ENCODE measurements around the gene FMN1.

Gene FMN1

DNA sequence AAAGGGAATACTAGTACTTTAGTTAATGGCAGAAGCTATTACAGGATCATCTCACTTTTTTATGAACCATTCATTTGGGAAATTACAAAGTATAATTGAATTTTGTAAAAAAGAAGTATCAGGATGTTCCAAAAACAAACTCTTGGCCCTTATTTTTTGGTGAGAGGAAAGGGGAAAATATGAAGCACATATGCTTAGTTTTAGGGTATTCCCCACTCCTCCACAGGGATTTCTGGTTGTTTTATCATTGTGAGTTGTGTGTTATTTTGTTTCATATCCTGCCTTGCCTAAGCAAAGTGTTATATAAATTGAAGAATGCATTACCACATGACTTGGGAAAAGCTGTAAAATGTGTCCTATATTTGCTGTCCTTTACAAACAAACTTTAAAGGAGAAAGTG lies 227.0 kb downstream of the FMN1 start:
- POLR2A ChIA-PET: no interaction called here
- TF ChIP-seq, protein P1, sequence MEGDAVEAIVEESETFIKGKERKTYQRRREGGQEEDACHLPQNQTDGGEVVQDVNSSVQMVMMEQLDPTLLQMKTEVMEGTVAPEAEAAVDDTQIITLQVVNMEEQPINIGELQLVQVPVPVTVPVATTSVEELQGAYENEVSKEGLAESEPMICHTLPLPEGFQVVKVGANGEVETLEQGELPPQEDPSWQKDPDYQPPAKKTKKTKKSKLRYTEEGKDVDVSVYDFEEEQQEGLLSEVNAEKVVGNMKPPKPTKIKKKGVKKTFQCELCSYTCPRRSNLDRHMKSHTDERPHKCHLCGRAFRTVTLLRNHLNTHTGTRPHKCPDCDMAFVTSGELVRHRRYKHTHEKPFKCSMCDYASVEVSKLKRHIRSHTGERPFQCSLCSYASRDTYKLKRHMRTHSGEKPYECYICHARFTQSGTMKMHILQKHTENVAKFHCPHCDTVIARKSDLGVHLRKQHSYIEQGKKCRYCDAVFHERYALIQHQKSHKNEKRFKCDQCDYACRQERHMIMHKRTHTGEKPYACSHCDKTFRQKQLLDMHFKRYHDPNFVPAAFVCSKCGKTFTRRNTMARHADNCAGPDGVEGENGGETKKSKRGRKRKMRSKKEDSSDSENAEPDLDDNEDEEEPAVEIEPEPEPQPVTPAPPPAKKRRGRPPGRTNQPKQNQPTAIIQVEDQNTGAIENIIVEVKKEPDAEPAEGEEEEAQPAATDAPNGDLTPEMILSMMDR (IDR thresholded peaks at IDR 0.05; ENCODE audit: insufficient read depth, low read length, missing control alignments): no peak
- DNase-seq (ENCODE audit: low read depth, low spot score): no peak
- no peak overlapping the region for H3K4me3 ChIP-seq (ENCODE audit: low read depth, low read length)
- CTCF ChIA-PET: interaction anchor here (0.7 to 1.0 kb wide), 2 partner anchors 9 to 11 kb away, joined by 4 to 5 read pairs; no protein-coding TSS in a partner anchor

DNA sequence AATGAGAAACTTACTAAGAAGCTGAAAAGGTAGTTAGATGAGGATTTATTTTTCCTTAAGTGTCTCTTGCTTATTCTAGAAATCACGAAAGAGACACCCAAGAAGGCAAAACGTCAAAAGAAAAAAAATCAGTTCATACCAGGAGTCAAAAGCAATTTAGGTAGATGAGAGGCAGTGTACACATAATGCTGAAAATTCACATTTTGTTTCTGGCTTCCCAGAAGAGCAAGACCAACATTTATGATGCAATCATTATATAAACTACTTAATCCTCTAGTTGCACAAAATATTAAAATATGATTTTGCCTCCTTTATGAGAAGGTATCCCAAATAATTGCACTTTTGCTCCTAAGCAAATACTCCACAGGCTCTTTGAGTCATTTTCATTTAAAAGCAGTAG lies 228.0 kb downstream of the FMN1 start:
- no peak for DNase-seq (ENCODE audit: low read depth, low spot score)
- TF ChIP-seq, protein P1 (IDR thresholded peaks at IDR 0.05; ENCODE audit: insufficient read depth, low read length, missing control alignments): no peak
- no peak overlapping the region for H3K4me3 ChIP-seq (ENCODE audit: low read depth, low read length)
- ChIA-PET CTCF (interaction anchor here (2.5 kb wide), 1 partner anchor 10 kb away, joined by 8 read pairs; no protein-coding TSS in a partner anchor), POLR2A (no interaction called here)

DNA sequence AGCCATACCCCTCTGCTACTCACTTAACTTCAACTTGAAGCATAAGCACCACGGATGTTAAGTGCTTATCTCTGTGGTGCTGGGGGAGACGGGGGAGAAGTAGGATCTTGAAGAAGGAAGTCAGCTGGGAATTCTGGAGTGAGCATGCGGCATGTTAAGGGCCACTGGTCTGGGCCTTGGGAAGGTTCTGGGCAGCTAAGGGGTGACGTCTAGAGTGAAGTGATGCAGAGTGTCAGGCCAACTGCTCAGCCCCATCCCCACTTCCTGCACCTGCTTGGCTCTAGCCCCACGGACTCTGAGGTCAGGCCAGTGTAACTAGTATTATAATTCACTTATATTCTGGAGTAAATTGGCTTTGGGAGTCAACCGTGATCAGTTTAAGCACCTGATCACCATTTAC lies 228.6 kb downstream of the FMN1 start:
- POLR2A ChIA-PET: no interaction called here
- no peak for DNase-seq (ENCODE audit: low read depth, low spot score)
- CTCF ChIA-PET: interaction anchor here (2.5 kb wide), 1 partner anchor 10 kb away, joined by 8 read pairs; no protein-coding TSS in a partner anchor
- no peak overlapping the region for H3K4me3 ChIP-seq (ENCODE audit: low read depth, low read length)
- TF ChIP-seq, protein P1 (IDR thresholded peaks at IDR 0.05; ENCODE audit: insufficient read depth, low read length, missing control alignments): no peak

DNA sequence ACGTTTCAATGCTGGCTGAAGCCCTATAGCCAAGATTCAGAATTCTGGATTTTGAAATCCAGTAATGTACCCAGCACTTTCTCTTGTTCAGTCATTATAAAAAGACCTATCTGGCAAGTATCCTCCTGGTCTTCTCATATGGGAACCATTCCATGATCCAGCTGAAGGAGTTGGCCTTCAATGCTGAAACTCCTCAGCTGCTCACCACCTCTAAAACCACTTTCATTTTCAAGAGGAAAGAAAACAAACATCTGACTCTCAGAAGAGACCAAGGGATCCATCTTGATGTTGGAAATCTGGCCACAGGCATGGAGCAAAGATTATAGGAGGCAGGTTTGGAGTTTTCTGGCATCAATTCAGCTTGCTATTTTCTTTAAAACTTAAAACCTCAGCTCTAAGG lies 235.4 kb downstream of the FMN1 start:
- CTCF ChIA-PET: interaction anchor here (0.8 to 8.1 kb wide), 6 partner anchors 9 to 308 kb away, joined by 3 to 95 read pairs (median 4); no protein-coding TSS in a partner anchor
- no peak overlapping the region for H3K4me3 ChIP-seq (ENCODE audit: low read depth, low read length)
- no peak for DNase-seq (ENCODE audit: low read depth, low spot score)
- TF ChIP-seq, protein P1 (IDR thresholded peaks at IDR 0.05; ENCODE audit: insufficient read depth, low read length, missing control alignments): no peak
- POLR2A ChIA-PET: interaction anchor here (0.6 to 0.9 kb wide), 3 partner anchors 18 to 129 kb away, joined by 3 read pairs; no protein-coding TSS in a partner anchor

DNA sequence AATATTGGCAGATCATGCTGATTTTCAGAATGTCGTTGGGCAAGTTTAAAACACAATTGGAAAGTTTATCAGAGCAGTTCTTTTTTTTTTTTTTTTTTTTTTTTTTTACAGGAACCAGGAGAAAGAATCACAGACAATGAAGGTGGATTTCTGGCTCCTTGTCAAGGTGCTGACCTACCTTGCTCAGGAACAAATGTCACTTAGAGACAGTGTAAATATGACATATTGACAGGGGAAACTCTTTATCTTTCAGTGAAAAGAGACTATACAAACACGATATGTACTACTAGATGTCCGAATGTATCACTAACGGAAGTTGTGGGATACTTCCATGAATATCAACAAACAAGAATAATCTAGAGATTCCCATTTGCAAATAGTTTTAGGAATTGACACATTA lies 237.3 kb downstream of the FMN1 start:
- no peak overlapping the region for H3K4me3 ChIP-seq (ENCODE audit: low read depth, low read length)
- TF ChIP-seq, protein P1 (IDR thresholded peaks at IDR 0.05; ENCODE audit: insufficient read depth, low read length, missing control alignments): no peak
- CTCF ChIA-PET: interaction anchor here (0.7 to 8.1 kb wide), 11 partner anchors 13 to 297 kb away, joined by 3 to 95 read pairs (median 4); no protein-coding TSS in a partner anchor
- POLR2A ChIA-PET: interaction anchor here (1.7 kb wide), 1 partner anchor 114 kb away, joined by 10 read pairs; no protein-coding TSS in a partner anchor
- DNase-seq (ENCODE audit: low read depth, low spot score): no peak

DNA sequence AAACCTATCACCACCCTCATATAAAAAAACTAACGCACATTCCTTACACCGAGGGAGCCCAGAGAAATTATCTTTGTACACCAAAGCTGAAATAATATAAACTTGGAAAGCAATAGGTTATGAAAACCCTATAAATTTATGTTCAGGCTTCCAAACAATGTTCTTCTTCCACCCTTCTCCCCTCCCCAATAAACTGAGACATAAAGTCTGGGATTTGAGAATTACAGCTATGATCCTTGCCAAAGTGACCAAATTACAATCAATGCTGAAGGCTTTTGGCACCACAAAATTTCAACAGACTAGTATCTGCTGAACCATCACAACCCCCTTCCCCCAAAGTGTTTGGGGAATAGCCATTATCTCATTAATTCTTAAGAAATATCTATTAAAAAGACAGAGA lies 237.8 kb downstream of the FMN1 start:
- no peak overlapping the region for H3K4me3 ChIP-seq (ENCODE audit: low read depth, low read length)
- DNase-seq (ENCODE audit: low read depth, low spot score): no peak
- ChIA-PET CTCF (interaction anchor here (0.7 to 8.1 kb wide), 30 partner anchors 9 to 312 kb away, joined by 3 to 95 read pairs (median 4); no protein-coding TSS in a partner anchor), POLR2A (interaction anchor here (0.7 to 1.7 kb wide), 2 partner anchors 105 to 113 kb away, joined by 4 to 10 read pairs; no protein-coding TSS in a partner anchor)
- TF ChIP-seq, protein P1 (IDR thresholded peaks at IDR 0.05; ENCODE audit: insufficient read depth, low read length, missing control alignments): no peak
